GM21447 (cell line): ENCODE data around the gene ARHGAP26.
A peak's percentile ranks its signal among the peaks of the same experiment; 100 is the strongest.

Experiments used
- ATAC-seq: cut with Tn5 transposase; IDR thresholded peaks from one replicate; pipeline ENCODE4 v1.9.1; 2021; ENCODE audit not compliant: unreplicated experiment

Gene ARHGAP26

DNA sequence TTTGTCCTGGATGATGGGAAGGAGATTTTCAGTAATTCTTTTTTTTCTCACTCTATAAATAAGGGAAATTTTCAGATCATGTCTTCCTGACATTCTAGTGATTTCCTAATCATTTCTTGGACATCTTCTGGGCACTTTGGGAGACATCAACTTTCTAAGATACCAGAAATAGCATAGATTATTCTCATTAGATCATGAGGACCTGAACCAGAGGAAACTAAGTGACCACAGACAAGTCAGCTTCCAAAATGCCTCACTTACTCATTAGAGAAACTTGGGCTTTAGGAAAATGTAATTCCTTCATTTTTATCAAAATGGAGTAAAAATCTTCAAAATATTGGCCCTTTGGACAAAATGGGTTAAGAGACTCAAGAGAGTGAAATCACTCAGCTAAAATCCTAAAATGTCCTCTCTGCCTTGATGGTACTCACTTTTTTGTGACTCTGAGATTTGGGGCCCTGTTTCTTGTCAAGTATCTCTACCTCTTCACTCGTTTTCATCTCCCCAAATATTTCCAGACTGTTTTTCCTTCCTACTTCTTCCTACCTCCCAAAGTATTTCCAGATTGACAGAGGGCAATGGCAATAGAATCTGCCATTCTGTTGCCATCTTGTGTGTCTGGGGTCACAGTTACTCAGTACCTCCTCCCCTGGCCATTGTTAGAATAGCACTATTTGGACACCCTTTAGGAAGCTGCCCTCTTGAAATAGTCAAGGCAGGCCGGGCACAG is 438.8 kb downstream of the ARHGAP26 start:
- no peak for ATAC-seq

DNA sequence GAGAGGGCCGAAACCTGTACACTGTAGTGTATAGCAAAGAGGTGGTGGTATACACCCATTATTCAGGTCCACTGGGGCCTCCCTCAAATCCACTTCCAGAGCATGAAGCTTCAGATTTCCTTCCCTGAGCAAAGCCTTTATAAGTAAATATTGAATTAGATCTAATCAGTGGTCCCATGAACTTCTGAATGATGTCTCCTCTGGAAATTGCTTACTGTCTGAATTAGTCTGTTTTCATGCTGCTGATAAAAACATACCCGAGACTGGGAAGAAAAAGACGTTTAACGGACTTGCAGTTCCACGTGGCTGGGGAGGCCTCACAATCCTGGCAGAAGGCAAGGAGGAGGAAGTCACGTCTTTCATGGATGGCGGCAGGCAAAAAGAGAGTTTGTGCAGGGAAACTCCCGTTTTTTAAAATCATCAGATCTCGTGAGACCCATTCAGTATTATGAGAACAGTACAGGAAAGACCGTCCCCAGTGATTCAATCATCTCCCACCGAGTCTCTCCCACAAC is 439.8 kb downstream of the ARHGAP26 start:
- ATAC-seq, result no peak

DNA sequence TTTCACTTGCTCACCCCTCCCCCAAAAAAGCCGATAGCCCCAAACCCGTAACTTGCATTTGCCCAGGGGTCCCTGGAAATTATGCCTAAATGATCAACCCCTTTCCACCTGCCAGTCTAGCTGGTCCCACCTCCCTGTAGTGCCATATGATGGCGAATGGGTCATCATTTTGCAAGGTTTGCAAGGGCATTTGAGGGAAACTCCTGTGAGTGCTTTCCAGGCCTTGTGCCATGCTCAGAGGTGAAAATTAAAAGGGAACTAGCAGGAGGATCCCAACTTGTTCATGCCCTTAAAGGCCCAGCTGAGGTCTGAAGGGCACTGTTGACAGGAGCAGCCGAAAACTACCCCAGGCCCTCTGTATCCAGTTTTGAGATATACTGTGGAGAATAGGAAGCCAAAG is 440.4 kb downstream of the ARHGAP26 start:
- no peak for ATAC-seq

DNA sequence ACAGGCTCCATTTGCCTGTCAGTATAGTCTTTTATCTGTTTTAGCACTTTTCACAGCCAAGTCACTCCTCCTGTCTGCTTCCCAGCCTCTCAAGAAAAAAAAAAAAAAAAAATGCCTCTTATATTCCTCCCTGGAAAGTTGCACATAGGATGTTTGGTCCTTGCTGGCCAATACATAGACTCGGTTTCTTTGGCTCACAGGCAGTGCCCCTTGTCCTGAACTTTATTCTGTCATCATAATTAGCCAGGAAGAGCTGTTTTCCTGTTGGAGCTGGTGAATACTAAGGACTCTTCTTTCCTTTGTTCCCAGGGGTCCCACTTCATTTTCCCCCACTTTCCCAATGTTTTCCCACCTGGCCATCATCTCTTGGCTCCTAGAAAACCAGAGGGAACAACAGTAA is 442.1 kb downstream of the ARHGAP26 start:
- no peak for ATAC-seq

DNA sequence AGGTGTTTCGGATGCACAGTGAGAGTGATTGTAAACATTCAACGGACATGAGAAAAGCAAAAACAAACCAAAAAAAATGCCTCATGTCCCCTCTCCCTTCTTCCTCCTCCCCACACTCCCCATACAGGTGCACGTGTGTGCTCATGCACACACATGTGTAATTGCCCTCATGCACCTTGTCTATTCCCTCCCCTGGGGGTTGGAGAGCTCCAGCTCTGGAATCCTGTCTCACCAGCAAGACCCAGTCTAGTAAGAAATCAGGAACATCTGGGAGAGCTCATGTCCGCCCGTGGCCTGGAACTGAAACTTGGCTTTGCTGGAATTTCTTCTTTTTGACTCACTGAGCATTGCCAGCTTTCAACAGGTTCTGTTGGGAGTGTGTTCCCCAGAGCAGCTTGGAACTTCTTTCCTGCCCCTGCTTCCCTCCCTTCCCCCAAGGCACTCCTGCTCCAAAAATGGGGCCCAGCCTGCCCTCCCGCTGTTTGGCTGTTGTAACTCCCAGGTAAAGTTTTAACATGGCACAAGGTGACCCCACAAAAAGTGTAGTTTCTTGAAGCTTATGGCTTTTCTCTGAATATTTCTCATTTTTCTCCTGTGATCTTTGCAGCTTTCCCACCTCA is 443.2 kb downstream of the ARHGAP26 start:
- no peak for ATAC-seq

DNA sequence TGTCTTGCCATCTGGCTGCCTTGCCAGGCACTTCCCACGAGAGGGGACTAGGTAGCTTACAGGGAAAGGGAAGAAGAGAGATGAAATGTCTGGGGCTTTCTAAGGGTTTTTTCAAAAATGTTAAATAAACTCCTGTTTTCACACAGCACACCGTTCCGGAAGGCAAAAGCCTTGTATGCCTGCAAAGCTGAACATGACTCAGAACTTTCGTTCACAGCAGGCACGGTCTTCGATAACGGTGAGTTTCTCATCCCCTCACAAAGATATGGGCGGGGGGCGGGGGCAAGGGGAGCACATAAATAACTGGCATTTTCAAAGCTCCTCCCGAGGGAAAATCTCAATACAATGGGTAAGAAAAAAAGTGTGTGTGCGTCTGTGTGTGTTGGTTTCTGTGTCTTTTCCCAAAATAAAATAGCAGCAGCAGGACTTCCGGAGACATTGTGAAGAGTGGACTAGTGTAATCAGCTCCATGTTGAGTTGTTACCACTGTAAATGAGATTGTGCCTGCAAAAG is 443.7 kb downstream of the ARHGAP26 start:
- peak; percentile 56 for ATAC-seq

DNA sequence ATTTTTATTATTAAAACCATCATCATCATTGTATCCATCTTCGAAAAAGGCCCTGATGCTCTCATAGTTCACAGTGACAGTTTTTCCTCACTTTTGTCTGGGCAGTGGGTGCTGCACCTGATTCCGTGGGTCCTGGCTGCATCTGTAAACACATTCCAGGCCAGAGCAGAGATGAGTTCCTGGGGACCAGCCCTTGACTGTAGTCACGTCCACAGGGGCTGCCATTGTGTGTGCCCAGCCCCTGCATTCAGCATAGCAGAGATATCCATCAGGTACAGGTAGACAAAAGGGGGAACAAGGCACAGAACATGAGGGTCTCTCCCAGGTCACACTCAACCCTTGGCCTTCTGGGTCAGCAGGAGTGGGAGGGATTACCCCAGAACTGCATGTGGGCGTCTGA is 444.3 kb downstream of the ARHGAP26 start:
- no peak for ATAC-seq

DNA sequence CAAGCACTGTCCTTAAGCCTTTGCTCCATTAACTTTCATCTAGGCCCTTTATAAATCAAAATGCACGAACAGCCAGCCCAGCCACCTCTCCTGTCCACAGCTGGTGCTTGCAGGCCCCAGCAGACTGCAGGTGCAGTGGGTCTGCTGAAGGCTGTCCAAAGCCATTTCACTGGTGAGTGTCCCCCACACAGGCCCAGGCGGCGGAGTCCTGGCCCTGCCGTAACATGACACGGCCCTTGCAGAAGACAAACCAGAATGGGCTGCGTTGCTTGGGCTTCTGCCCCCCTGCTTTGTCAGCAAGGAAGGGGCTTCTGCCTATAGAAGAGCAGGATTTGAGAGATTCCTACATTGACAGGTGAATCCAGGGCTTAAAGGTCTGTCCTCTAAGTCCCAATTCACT is 444.7 kb downstream of the ARHGAP26 start:
- ATAC-seq, result no peak

DNA sequence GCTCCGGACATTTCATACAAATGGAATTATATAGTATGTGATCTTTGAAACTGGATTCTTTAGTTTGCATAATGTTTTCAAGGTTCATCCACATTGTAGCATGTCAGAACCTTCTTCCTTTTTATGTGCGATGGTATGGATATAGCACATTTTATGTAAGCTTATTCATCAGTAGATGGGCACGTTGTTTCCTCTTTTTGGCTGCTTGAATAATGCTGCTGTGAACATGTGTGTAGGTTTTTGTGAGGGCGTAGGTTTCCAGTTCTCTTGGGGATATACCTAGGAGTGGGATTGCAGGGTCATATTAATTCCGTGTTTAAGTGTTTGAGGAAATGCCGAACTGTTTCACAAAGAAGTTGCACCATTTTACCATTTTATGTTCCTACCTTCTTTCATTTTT is 445.5 kb downstream of the ARHGAP26 start:
- ATAC-seq, result no peak

DNA sequence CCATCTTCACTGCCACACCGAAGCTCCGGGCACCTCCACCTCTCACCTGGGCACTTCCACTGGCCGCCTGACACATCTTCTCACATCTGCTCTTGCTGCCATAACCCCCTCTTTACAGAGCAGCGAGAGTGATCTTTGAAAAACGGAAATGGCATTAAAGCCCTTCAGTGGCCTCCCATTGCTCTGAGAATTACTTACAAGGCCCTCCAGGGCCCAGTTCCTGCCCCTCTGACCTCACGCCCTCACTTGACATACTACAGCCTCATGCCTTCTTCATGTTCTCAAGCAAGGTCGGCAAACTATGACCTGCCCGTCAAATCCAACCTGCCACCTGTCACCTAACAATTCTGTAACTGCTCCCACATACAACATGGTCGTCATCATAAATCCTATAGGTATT is 446.0 kb downstream of the ARHGAP26 start:
- ATAC-seq, result no peak

DNA sequence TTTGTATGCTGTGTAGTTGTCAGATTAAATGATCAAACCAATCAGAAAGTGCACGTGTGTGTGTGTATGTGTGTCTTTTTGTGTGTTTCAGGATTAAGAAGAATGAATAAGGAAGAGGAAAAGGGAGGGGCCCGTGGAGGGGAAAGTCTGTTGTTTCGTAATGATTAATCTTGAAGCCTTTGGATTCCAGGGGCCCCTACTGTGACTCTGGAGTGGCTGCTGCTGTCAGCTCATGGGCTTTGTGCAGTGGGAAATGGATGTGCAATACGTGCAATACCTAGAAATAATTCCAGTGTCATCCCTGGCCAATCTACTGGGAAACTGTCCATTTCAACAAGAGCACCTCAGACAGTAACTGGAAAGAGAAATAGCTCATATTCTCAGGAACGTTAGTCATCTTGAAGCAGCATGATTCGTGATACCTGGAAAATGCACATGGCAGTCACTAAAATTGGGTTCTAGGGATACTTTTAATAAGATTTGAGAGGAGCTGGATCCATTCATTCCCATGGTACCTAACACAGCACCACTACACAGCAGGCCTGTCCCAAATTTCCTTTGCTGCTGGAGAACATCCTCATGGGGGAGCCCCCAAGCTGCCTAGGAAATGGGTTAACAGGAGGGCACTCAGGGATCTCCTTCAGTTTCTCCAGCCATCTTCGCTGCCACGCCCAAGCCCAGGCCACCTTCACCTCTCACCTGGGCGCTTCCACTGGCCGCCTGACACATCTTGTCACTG is 447.1 kb downstream of the ARHGAP26 start:
- no peak for ATAC-seq

DNA sequence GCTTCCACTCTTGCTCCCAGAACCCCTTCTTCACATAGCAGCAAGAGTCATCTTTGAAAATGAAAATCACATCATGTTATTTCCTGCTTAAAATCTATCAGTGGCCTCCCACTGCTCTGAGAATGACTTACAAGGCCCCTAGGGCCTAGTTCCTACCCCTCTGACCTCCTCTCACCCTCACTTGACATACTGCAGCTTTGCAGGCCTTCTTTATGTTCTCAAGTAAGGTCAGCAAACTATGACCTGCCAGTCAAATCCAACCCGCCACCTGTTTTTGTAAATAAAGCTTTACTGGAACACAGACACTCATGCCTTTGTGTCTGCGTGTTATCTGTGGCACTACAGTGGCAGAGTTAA is 447.6 kb downstream of the ARHGAP26 start:
- ATAC-seq, result peak; percentile 36

DNA sequence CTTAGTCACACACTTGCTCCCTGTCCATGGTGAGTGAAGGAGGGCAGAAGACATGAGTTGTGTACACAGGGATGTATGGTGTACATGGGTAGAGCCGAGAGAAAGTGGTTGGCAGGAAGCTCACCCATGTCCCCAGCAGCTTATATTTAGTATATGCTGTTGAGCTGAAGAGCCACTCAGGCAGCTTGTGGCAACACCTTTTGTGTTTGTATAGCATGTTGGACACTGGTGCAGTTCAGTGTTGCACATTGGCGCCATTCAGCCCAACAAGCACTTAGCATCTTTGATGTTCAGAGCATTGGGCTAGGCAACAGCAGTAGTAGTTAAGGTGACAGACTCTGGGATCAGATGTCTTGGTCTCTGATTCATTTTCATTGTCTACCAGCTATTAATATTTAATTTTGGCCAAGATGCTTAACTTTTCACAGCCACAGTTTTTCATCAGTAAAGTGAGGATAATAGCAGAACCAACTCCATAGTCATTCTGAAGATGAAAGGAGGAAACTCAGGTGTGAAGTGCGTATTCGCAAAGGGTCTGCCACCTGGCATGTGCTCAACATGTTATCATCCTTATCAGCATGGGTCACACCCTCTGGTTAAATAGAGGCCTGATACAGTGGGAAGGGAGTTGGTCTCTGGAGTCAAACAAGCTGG is 448.5 kb downstream of the ARHGAP26 start:
- ATAC-seq, result no peak

DNA sequence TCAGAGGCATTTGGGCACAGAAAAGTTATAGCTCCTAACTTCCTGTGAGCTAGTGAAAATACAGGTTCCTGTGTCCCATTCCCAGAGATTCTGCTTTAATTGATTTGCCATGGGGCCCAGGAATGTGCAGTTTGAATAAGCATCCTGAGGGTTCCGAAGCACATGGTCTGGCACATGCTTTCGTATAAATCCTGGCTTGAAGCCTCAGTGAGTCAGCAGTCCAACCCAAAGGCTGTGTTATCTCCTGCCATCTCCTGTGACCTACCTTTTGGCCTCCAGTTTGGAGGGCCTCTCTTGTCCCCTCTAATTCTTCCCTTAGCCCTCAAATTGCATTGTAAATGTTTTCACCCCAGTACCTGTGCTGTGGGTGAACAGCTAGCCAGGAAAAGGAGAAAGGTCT is 449.5 kb downstream of the ARHGAP26 start:
- ATAC-seq, result no peak

DNA sequence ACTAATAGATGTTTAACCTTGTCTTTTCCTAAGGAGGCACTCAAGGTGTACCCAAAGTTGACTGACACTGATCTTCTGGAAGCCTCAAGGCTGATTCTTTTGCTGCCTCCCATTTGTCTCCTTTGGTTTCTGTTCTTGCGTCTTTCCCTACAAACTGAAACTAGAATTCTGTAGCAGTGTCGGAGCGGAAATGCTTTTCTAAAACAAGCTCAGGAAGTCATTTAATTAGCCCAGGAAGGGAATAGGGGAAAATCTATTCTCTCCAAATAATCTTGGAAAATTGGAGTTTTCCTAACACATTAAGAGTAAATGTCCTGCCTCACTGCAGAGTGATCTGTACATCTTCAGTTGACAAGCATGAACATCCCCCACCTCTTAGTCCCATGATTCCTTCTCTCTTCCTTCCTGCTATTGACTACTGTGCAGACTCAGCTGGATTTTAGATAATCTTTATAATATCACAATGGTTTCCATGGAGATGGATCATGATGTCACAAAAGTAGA is 450.6 kb downstream of the ARHGAP26 start:
- ATAC-seq, result no peak

DNA sequence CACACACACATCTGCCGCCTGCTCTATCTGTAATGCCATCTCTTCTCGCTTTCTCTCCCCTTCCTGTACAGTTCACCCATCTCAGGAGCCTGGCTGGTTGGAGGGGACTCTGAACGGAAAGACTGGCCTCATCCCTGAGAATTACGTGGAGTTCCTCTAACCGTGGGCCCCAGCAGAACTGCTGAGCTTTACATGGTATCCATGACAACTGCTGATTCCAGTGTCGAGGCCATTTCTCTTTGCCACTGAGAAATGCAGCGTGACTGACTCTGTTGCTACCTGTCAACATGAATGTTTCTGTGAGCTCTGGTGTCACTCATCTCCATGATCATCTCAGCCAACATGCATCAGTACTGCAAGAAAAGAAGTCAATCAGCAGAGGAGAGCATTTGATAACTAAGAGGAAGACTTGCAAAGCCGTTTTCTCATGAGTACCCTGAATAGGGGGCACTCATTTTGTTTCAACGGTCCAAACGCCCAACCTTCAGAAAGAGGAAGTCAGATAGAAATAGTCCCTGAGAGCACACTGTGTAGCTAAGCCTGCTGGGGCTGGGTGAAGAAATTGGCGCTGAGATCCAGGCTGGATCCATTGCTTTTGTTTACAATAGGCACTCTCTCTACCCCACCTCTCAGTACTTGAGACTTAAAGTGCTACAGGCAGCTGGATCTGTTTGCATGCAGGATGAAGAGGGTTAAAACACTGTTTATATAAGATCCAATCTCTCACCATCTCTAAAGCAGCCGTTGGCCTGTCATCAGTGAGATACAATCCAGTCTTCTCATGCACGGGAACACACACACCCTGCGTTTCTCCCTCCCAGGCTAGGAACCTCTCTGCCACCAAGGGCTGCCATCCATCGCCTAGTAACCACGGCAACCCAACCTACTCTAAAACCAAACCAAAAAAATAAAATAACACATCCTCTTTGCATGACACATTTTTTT is 452.4 kb downstream of the ARHGAP26 start:
- peak; percentile 68 for ATAC-seq

DNA sequence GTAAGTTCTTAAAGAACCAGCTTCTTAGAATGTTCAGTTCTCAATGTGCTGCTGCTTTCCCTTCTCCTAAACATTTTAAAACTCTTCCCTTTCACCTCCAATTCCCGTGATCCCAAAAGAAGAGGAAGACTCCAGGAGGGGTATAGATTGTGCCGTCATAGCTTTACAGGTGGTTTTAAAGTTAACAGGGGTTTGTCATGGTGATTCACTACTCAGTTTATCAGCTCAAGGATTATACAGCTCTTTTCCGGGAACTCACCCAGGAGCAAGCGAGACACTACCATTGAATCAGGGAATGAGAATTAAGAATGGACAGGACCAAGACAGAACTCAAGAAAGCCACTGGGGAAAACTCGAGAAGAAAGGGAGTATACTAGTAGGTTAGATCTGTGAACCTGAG is 454.5 kb downstream of the ARHGAP26 start:
- ATAC-seq, result no peak

DNA sequence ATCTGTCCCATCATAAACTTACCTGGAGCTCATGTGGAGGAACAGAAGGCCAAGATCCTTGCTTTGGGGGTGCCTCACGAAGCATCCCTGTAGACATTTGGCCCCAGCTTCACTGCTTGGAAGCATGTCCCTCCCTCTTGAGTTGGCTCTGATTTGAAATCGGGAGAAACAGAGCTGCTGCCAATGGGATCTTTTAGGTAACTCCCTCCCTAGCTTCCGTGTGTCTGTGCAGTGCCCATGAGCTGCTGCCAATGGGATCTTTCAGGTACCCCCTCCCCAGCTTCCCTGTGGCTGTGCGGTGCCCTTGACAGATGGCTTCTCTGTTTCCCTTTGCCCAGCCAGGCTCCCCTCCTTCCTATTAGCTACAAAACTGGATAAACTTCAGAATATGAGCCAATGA is 455.3 kb downstream of the ARHGAP26 start:
- ATAC-seq, result no peak

DNA sequence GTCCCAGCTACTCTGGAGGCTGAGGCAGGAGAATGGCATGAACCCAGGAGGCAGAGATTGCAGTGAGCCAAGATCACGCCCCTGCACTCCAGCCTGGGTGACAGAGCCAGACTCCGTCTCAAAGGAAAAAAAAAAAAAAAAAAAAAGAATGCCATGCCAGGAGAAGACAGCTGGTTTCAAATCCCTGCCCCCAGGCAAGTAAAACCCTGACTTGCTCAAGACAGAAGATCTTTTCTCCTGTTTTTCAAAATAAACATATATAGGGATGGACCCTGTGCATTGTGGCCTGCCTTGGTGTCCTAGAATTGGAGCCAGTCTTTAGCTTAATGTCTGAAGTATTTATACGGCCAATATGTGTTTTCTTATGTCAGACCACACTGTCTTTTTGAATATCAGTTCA is 456.2 kb downstream of the ARHGAP26 start:
- ATAC-seq, result no peak

DNA sequence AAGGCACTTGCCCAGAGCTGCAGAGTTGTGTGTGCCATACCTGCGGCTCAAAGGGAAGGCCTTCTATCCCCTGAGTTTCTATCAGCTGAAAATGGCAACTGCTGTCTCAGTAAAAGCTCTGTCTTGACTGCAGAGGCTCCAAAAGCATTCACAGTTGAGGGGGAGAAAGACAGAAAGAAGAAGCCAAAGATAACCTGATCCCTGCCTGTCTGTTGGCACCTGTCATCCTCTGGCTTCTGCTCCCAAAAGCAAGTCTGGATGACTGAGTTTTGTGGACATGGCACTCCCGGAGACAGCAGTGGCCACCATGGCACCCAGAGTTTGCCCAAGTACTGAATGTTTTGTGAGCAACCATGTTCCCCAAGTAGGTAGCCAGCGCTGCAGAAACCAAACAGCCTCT is 456.7 kb downstream of the ARHGAP26 start:
- ATAC-seq, result no peak
